Smooth muscle cell of the pulmonary artery (primary cell): Measurements from ENCODE around the gene F7. TPM values are rescaled to one million over a fixed set of nuclear protein-coding genes. Genes with fewer than 3 reads are reported as not detected.

Source experiments
- total RNA-seq: library from RNA; depleted of rRNA; stranded (reverse); fragments of >200 nt; gene quantifications from 2 replicates; pipeline ENCODE4 v1.2.3, GENCODE V29; 2014

F7 gene
- 0.13 TPM in 1 of 2 replicates, not detected in the other for total RNA-seq

GRCh38 chr13:113105032-113105920, at the start of gene F7:
TSS of gene F7 (plus strand) at chr13:113105791. CDS start at chr13:113105842, 51 bp downstream.

GRCh38 chr13:113122550-113123225, 17.1 kb downstream of the F7 start, which contains the start of gene F10:
TSS of gene F10 (plus strand) at chr13:113122799. CDS start at chr13:113122856, 57 bp downstream.

DNA sequence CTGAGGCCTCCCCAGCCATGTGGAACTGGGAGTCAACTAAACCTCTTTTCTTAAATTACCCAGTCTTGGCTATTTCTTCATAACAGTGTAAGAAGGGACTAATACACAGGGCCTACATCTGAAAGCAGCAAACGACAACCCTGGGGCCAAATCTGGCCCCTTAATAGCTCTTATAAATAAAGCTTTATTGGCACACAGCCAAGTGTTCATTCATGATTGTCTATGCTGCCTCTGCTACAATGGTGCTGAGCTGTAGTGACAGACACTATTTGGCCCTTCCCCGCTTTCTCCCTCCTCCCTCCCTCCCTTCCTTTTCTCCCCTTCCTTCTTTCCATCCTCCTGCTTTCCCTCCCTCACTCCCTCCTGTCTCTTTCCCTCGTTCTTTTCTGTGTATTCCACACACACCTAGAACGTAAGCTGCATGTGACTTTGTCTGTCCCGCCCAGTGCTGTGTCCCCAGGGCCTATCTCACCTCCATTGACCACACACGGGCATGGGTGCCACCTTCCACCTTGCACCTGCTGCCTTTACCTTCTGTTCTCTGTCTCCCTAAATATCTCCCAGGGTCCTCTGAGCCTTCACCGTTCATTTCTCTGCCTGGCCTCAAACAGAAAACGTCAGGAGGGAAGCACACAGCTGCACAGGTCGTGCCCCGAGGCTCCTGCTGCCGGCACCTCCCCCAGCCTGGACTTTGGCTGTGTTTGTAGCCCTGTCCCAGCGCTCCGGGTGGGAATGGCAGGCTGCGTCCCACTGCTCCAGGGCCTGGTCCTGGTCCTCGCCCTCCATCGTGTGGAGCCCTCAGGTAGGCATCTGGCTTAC, 52.5 kb downstream of the F7 start, which contains the start of gene PROZ:
PROZ (plus strand) TSS at position 720 of the 819 bp plus-strand sequence; CDS start at position 733, 13 bp downstream.

Other genes with a start within 250 kb of the F7 start
- gene MCF2L, start 136.6 kb upstream of the F7 start, total RNA-seq, result 0.13 and 0.36 TPM in 2 replicates
- 11.8 and 25.5 TPM in 2 replicates for gene F10, start 17.0 kb downstream of the F7 start, total RNA-seq
- not detected in 2 replicates for gene PROZ, start 52.9 kb downstream of the F7 start, total RNA-seq
- 69.3 and 77.4 TPM in 2 replicates for gene PCID2, start 102.9 kb downstream of the F7 start, total RNA-seq
- gene CUL4A, start 103.8 kb downstream of the F7 start, total RNA-seq, result 116 and 140 TPM in 2 replicates
- 315 and 328 TPM in 2 replicates for gene LAMP1, start 191.4 kb downstream of the F7 start, total RNA-seq